ENCODE data around the gene FAM50B. TPM values are rescaled to one million over a fixed set of nuclear protein-coding genes. Genes with fewer than 3 reads are reported as not detected.

Gene FAM50B
- total RNA-seq, 3 donors from 2014 or later (not counting 1 experiment from before 2014, with no cell fraction given): 1.9 to 4.7 (median 1.9) TPM

DNA sequence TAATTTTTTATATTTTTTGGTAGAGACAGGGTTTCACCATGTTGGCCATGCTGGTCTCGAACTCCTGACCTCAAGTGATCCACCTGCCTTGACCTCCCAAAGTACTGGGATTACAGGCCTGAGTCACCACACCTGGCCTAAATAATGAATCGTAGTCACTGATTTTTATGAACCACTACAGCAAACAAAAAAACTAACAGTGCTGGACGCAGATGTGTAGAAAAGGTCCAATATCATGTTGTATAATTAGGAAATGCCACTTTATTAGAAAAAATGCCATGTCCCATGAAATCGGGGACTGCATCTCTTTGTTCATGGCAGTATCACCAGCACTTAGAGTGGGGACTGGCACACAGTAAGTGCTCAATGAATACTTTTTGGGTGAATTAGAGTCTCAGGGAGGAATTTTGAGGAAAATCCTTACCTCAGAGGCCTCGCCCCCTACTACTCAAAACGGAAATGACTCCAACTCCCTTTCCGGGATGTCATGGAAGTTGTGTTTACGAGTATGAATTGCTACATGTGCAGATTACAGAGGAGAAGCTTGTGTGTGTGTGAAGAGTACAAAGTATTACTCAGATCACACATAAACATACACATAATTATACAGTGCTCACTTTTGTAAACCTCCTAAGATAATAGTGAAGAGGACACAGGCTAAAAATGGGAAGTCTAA, 43.6 kb upstream of the FAM50B start:
- no peaks in the 10 kb centered on the region for H3K4me1 Mint-ChIP-seq
- no peak overlapping the region for H3K4me3 Mint-ChIP-seq
- no peak overlapping the region for H3K27ac Mint-ChIP-seq
- no peaks in the 10 kb centered on the region for H3K4me1 ChIP-seq (ENCODE audit: control insufficient read depth, insufficient read depth, low read length)
- no peak for ATAC-seq
- no peaks in the 10 kb centered on the region for H3K36me3 ChIP-seq (ENCODE audit: control insufficient read depth, insufficient read depth, low read length)
- H3K27me3 ChIP-seq (ENCODE audit: control insufficient read depth, insufficient read depth, low read length): no peaks in the 10 kb centered on the region
- WGBS (ENCODE audit: insufficient coverage): 93% methylated on average over 5 of the region's 8 CpGs
- intact Hi-C loops (cut with micrococcal nuclease): no loop called here
- no peak overlapping the region for H3K27ac ChIP-seq (ENCODE audit: low read length)
- H3K36me3 Mint-ChIP-seq: no peaks in the 10 kb centered on the region
- peaks cover 0 to 7% of the 10 kb centered on the region in 2 donors for H3K27me3 Mint-ChIP-seq (ENCODE audit: low read depth in 2 of 2)
- H3K4me3 ChIP-seq (ENCODE audit: low read length): no peak overlapping the region
- TF ChIP-seq, protein P1, sequence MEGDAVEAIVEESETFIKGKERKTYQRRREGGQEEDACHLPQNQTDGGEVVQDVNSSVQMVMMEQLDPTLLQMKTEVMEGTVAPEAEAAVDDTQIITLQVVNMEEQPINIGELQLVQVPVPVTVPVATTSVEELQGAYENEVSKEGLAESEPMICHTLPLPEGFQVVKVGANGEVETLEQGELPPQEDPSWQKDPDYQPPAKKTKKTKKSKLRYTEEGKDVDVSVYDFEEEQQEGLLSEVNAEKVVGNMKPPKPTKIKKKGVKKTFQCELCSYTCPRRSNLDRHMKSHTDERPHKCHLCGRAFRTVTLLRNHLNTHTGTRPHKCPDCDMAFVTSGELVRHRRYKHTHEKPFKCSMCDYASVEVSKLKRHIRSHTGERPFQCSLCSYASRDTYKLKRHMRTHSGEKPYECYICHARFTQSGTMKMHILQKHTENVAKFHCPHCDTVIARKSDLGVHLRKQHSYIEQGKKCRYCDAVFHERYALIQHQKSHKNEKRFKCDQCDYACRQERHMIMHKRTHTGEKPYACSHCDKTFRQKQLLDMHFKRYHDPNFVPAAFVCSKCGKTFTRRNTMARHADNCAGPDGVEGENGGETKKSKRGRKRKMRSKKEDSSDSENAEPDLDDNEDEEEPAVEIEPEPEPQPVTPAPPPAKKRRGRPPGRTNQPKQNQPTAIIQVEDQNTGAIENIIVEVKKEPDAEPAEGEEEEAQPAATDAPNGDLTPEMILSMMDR (IDR thresholded peaks at IDR 0.05): no peak
- no peaks in the 10 kb centered on the region for H3K9me3 Mint-ChIP-seq
- no peaks in the 10 kb centered on the region for H3K9me3 ChIP-seq (ENCODE audit: control insufficient read depth, insufficient read depth, low read length)
- DNase-seq: no peak

DNA sequence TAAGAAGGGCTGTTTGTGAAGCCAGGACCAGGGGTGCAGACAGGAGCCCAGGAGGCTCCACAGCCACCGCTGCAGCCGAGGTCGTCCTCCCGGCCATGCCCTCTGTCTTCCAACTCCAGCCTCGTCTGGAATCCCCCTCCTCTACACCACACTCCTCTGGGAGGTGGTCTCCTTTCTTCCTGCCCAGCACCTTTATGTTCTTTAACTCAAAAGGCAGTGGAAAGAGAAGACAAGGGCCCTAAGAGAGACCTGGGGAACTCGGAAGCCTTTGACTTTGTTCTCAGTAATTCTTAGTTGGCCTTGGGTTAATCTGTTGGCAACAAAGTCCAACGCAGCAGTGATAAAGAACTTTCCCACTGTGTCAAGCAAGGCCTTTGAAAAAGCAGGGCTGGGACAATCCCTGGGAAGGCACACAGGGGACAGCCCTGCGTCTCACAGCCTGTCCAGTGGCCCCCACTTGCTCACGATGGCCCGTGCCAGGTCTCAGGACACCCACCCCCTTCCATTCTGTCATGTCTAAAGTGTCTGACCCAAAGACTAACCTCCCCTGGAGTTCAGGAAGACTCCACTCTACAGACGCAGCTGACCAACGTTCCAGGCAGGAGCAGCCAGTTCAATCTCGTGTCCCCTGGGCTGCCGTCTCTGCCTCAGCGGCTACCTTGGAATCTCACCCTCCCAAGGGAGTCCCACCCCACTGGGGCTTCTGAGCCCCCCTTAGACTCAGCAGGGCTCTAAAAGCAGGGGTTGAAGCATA, 42.8 kb upstream of the FAM50B start:
- WGBS (ENCODE audit: insufficient coverage): 94% methylated on average over 15 of the region's 15 CpGs
- ATAC-seq: no peak

DNA sequence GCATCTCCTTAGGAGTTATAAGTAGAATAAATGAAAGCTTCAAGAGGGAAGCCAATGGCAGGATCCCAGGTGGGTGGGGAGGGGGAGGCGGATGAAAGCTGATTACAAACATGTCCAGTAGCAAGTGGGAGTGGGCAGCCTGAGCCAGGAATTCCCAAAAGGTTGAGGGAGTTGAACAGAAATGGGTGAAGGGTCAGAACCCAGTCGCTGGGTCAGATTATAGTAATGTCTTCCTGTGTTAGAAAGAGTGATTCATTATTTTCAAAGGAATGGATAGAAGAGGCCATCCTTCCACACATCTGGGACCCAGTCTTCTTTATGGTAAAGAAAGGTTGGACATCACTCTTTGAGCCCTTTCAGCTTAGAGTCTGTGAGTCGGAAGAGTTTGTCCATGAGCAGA, 41.0 kb upstream of the FAM50B start:
- no peak for DNase-seq
- no peaks in the 10 kb centered on the region for H3K27me3 ChIP-seq (ENCODE audit: control insufficient read depth, insufficient read depth, low read length)
- H3K9me3 ChIP-seq (ENCODE audit: control insufficient read depth, insufficient read depth, low read length): no peaks in the 10 kb centered on the region
- TF ChIP-seq, protein P1 (IDR thresholded peaks at IDR 0.05): no peak
- WGBS (ENCODE audit: insufficient coverage): 86% methylated on average over 2 of the region's 3 CpGs
- Mint-ChIP-seq H3K36me3 (no peaks in the 10 kb centered on the region), H3K9me3 (no peaks in the 10 kb centered on the region), H3K4me1 (no peaks in the 10 kb centered on the region), H3K27me3 (ENCODE audit: low read depth in 2 of 2) (peaks cover 0 to 7% of the 10 kb centered on the region in 2 donors), H3K27ac (no peak overlapping the region), H3K4me3 (no peak overlapping the region)
- intact Hi-C loops (cut with micrococcal nuclease): no loop called here
- ATAC-seq: no peak
- no peak overlapping the region for H3K27ac ChIP-seq (ENCODE audit: low read length)
- H3K4me1 ChIP-seq (ENCODE audit: control insufficient read depth, insufficient read depth, low read length): no peaks in the 10 kb centered on the region
- H3K36me3 ChIP-seq (ENCODE audit: control insufficient read depth, insufficient read depth, low read length): no peaks in the 10 kb centered on the region
- H3K4me3 ChIP-seq (ENCODE audit: low read length): no peak overlapping the region

More for the DNA sequence above, 42.8 kb upstream of the FAM50B start:
- H3K4me1 Mint-ChIP-seq: no peaks in the 10 kb centered on the region
- no peaks in the 10 kb centered on the region for H3K27me3 ChIP-seq (ENCODE audit: control insufficient read depth, insufficient read depth, low read length)
- TF ChIP-seq, protein P1 (IDR thresholded peaks at IDR 0.05): no peak
- H3K36me3 Mint-ChIP-seq: no peaks in the 10 kb centered on the region
- H3K9me3 Mint-ChIP-seq: no peaks in the 10 kb centered on the region
- H3K9me3 ChIP-seq (ENCODE audit: control insufficient read depth, insufficient read depth, low read length): no peaks in the 10 kb centered on the region
- intact Hi-C loops (cut with micrococcal nuclease): no loop called here
- H3K27ac Mint-ChIP-seq: no peak overlapping the region
- peaks cover 0 to 7% of the 10 kb centered on the region in 2 donors for H3K27me3 Mint-ChIP-seq (ENCODE audit: low read depth in 2 of 2)
- no peaks in the 10 kb centered on the region for H3K36me3 ChIP-seq (ENCODE audit: control insufficient read depth, insufficient read depth, low read length)
- no peak for DNase-seq
- H3K4me1 ChIP-seq (ENCODE audit: control insufficient read depth, insufficient read depth, low read length): no peaks in the 10 kb centered on the region
- no peak overlapping the region for H3K4me3 ChIP-seq (ENCODE audit: low read length)
- no peak overlapping the region for H3K4me3 Mint-ChIP-seq
- H3K27ac ChIP-seq (ENCODE audit: low read length): no peak overlapping the region

Data from natural killer cell (primary cell).